ENCODE measurements around the gene CHST11.

Gene CHST11

DNA sequence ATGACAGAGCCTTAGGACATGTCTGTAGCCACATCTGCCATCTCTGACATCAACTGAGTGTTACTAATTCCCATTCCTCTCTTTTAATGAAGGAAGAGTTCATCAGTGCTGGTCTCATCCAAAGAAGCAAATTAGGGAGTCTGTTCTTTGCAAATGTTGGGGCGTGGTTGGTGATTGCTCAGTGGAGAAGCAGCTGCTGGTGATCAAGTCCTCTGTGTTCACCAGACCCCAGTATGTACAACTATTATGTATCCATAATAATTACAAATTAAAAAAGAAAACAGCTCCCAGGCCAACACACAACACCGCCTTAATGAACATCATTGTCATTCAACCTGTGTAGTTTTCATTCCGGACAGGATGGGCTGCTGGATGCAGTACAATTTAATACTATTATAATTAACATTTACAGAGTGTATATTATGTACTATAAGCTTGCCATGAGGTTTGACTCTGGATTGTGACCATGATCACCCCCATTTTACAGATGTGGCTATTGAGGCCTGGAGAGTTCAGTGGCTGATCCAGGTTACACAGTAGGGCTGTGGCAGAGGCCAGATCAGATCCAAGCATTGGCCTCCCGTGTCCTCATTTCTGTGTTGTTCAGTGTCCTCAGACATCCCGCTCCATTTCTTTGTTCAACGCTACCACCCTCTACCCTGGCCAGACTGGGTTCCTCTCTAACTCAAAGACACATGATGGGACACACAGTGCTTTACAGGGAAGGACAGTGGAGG lies 179.0 kb downstream of the CHST11 start:
- no peak for DNase-seq

DNA sequence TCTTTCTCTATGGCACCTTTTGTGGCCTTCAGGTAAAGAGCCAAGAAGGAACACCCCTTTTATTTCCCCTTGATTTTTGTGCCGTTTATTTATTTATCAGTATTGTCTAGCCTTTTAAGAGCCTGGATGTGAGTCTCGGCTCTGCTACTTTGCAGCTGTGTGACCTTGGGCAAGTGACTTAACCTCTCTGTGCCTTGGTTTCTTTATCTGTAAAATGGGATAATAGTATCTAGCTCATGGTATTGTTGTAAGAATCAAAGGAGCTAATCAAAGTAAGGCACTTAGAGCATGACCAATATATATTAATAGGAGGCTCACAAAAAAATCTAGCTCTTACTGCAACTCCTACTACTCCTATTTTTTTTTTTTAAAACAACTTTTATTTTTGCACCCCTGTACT lies 179.7 kb downstream of the CHST11 start:
- DNase-seq = no peak

GRCh38 chr12:104637604-104638003 lies 180.9 kb downstream of the CHST11 start:
- DNase-seq = no peak

DNA sequence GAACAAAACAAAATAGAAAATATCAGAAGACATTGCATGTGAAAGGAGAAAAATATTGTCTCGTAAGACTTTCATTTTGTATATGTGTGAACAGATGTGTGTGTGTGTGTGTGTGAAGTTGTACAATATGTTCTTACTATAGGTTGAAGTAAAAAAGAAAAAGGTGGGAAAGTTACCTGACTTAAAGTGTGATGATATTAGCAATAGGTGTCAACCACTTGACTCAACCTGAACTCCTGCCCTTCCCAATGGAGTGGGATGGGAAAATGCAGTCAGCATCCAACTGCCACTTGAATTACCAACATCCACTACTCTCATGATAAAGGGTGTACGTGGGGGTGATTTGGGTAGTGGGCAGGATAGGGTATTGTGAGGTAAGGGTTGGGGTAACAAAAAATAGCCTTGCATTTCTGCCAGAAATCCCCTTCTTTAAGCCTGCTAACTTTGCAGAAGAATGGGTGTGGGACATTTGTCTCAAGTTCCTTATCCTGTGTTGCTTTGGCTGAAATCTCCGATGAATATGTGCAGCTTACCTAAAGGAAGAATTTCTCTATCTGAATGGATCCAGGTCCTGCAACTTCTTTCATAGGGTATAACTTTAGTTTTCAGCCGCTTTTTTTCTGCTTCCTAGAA lies 181.6 kb downstream of the CHST11 start:
- no peak for DNase-seq

DNA sequence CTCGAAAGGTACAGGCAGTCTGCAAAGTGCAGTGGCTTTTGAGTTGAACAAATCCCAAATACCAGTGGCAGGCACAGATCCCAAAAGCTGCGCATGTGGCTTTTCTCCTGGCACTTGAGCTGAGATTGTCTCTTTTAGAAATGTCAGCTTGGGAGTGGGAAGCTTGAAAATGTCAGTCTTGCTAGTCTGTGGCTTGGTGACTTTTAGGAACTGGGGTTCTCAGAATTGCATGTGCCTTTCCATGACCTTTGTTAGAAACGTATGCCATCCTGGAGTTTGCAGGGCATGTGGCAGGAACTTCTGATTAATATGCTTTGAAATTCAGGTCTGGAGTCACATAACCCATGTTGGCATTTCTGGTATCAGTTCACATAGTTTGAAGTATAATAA lies 182.1 kb downstream of the CHST11 start:
- no peak for DNase-seq

GRCh38 chr12:104640956-104641355 lies 184.2 kb downstream of the CHST11 start:
- DNase-seq = no peak

DNA sequence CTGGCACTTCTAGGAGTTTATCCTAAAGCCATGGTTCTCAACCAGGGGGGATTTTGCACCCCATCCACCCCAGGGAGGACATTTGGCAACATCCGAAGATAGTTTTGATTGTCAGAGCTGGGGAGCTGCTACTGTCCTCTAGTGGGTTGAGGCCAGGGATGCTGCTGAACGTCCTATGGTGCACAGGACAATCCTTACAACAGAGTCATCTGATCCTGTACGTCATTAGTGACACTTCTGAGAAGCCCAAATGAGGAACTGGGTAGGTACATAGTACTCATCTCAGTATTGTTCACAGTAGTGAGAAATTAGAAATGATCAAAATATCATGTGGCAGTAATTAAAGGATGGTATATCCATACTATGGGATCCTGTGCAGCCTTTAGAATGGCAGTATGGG lies 185.1 kb downstream of the CHST11 start:
- no peak for DNase-seq

- DNase-seq = no peak
Observed at GRCh38 chr12:104643093-104643818, 186.5 kb downstream of the CHST11 start.

GRCh38 chr12:104643819-104644669 lies 187.3 kb downstream of the CHST11 start:
- DNase-seq = no peak

- no peak for DNase-seq
Observed at GRCh38 chr12:104648756-104649155, 192.0 kb downstream of the CHST11 start.

GRCh38 chr12:104649217-104649824 lies 192.6 kb downstream of the CHST11 start:
- DNase-seq = no peak

DNA sequence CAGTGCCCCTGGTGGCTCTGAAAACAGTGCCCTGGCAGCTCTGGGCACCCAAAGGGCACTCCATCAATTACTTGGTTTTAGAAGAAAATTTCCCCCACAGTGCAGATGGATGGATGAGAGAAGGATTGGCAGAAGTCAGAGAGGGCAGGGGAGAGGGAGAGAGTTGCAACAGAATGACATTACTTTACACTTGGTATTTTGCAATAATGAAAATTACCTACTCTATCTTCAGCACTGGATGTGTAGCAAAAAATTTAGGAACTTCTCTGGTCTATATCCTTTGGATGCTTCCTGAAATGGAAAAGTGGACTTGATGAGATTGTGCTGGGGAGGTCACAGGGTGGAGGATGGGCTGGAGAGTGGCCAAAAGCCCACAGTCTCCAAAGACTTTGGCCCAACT lies 193.2 kb downstream of the CHST11 start:
- DNase-seq = no peak

DNA sequence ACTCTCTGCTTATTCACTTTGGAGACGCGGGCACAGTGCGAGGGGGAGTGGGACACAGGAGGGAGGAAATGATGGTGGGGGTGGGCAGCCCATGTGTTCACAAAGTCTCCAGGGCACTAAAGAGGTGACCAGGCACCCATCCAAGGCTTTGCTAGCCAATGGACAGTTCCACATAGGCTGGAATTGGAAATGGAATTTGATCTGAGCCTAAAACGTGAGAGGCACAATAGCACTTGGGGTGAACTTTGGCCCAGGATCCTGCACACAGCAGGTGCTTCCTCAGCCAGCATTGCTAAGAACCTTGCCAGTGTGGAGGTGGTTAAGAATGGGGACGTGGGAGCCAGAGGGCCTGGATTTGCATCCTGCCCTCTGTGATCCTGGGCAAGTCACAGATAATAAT lies 193.8 kb downstream of the CHST11 start:
- no peak for DNase-seq

- no peak for DNase-seq
Observed at GRCh38 chr12:104651811-104652210, 195.1 kb downstream of the CHST11 start.

DNA sequence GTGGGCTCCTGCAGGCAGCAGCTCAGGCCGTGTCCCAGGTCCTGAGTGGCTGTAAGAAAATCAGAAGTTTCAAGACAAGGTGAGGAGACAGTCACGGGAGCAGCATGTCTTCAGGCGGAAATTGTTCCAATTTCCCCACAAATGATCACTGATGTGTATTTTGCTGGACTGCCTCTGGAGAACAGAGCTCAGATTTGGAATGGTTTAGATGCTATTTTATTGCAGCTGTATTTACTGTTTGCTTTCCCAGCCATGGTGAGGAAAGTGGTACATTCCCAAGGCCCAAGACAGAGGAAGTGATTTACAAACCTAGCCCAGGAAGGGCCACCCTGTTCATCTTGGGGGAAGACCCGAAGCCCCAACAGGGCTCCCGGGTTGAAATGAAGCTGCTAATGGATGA lies 195.6 kb downstream of the CHST11 start:
- no peak for DNase-seq

GRCh38 chr12:104652910-104653309 lies 196.2 kb downstream of the CHST11 start:
- DNase-seq = no peak

DNA sequence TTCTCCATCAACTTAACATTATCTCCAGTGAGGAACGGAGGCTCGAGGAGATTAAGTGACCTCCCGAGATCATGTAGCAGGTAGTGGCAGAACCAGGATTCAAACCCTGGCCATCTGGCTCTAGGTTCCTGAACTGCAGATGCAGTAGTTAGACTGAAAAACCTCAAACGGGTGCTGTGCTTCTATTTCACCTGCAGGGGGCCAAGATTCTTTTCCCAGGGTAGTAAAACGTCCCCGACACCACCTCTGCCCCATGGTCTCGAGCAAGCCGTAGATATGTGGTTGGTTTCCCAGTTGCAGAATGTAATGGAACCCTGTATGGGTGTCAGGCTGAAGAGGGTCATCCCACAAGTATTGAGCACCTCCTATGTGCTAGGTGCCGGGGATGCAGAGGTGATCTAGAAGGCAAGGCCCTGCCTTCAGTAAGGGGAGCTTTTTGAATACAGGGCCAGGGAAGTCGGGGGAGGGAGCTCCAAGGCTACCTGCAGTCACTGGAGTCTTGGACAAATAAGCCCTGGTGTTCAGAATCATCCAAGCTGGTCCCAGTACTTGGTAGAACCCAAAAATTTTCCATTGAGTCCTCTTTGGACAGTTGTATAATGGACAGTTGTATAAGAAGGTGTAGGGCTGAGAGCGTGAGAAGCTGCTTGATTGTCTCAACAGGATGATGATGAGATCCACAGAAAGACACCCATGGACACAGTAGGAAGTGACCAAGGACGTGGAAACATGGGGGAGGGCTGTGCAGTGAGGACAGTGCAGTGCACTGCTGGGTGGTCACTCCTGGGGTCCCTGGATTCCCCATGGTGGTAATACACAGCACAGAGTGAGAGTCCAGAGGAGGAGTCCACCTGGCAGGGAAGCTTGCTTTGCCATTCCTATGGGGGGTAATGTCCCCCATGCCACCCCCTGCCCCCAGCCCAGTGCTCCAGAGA lies 197.2 kb downstream of the CHST11 start:
- no peak for DNase-seq

DNA sequence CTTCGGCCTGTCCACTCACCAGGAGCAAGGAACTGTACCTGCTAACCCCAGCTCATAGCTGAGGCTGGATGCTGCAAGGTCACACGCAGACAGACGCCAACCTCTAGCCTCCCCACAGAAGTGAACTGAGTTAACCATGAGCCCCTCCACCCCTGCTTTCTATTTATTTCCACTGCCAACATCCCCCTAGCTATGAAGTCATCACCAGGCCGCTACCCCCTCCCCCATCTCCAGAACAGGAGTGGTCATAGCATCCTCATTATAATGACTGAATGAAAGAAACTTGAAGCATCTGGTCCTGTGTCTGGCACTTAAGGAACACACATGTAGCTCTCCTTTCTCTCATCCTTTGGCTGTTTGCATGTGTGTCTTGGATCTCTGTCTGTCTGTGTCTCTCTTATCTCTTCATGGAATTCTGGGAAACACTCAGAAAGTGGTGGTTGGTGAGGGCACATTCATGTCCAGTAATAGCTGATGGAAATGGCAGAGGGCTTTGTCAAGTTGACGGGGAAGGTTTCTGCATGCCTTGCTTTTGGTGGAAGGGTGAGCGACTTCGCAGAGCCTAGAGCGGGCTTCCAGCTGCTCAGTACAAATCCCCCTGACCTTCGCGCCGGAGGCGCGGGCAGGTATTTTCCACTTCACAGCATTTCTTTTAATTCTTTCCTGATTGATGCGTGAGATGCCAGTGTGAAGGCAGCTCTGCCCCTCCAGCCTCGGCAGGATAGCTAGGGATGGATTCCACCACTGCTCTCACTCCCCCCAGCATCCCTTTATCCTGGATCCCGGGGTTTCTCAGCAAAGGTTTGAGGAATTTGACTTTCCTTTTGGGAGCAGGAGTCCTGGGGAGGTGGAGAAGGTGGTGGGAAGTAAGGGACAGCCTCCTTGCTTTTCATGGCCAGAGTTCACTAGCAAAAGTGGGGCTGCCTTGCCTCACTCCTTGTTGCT lies 198.2 kb downstream of the CHST11 start:
- no peak for DNase-seq

GRCh38 chr12:104656383-104656782 lies 199.6 kb downstream of the CHST11 start:
- DNase-seq = no peak

DNA sequence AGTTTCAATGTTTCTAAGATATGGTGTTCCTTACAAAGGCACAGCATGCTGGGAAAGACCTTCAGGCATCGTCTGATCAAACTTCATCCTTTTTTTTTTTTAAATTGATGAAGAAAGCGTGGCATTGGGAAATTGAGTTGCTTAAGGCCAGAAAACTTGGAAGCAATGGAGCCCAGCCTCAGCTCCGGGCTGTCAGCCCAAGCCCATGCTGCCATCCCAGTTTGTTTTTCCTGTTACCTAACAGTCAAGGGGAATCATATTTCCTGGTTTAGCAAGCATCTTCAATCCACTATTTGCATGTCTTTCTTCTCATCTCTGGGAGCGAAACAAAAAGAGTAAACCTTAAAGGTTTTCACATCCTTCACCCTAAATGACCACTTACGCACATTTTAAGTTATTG lies 200.2 kb downstream of the CHST11 start:
- no peak for DNase-seq
